Pulmonary artery endothelial cell (primary cell): ENCODE measurements around the gene ZNF141. TPM values are rescaled to one million over a fixed set of nuclear protein-coding genes. Genes with fewer than 3 reads are reported as not detected.
"Not testable (repeated sequence)": the region's sequence is repeated elsewhere in the genome, so short reads cannot be mapped to it uniquely, and the experiment has no call there.

Experiments used
- DNase-seq: peaks from one replicate; pipeline ENCODE4 v3.0.0-alpha.2; 2011; ENCODE audit warnings: low read depth, low spot score
- total RNA-seq: library from RNA; depleted of rRNA; stranded (reverse); fragments of >200 nt; gene quantifications from 2 replicates; pipeline ENCODE4 v1.2.3, GENCODE V29; 2014

Gene ZNF141
- total RNA-seq, result 9.4 and 11.6 TPM in 2 replicates

DNA sequence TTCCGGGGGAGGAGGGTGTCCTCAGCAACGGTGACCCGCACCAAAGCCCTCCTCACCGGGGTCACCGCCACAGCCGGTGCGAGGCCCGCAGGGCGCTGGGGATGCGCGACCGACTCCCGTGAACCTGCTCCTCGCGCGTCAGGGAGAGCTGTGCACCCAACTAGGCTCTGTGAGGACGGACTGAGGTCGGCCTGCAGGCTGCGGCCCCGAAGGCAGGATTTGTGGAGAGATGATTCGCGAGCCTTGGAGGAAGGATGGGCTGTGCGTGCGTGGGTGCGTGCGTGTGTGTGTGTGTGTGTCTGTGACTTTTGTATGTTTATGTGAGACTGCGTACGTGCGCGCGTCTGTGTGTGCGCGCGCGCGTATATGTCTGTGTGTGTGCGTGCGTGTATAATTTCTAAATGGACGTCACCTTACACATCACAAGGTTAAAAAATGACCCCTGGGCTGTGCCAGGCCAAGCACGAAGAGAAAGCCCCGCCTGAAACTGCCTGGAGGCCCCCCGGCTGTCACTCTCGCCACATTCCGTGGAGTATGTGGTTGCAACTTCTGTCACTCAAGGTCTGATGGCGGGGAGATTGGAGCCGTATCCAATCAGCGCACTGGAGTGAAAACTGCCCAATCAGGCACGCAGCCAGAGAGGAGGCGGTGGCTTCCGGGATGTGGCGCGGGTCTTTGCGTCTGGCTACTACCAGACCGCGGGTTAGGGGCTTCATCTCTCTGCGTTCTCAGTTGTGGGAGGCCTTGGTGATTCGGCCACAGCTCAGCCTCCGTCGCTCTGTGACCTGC, at the start of gene ZNF141:
Gene ZNF141, plus strand, starts transcription at position 672 of the 789 bp plus-strand sequence. CDS start 170 bp downstream, outside the sequence.
- DNase-seq, result peak; percentile 91

- DNase-seq, result no peak
These were observed 48.7 kb upstream of the ZNF141 start for GRCh38 chr4:288891-289290.

GRCh38 chr4:294732-295131, 42.9 kb upstream of the ZNF141 start:
- DNase-seq, result no peak

DNA sequence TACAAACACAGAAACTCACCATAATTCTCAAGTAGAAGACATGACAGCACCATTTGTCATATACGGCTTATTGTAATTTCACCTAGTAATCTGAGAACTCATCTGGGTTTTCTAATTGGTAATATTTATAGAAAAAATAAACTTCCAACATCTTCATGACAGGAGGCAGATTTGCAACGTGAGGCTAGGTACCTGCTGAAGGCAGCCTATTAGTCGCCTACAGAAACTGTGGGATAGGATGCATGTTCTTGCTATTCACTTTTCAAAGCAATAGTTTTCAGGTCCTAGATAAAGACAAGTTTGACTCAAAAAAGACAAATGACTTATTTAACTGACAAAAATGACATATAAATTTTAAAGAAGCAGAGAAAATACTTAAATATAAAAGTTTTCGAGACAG, 35.2 kb upstream of the ZNF141 start:
- no peak for DNase-seq

- DNase-seq, result not testable (repeated sequence)
These were observed 33.1 kb upstream of the ZNF141 start for GRCh38 chr4:304516-304915.

- peak; percentile 11 for DNase-seq
These were observed 32.5 kb upstream of the ZNF141 start, which contains the start of gene ZNF732 for GRCh38 chr4:304969-305680. Gene ZNF732 (minus strand): TSS chr4:305474. CDS start chr4:305310, 164 bp downstream.

GRCh38 chr4:306551-306961, 31.1 kb upstream of the ZNF141 start:
- DNase-seq, result no peak

DNA sequence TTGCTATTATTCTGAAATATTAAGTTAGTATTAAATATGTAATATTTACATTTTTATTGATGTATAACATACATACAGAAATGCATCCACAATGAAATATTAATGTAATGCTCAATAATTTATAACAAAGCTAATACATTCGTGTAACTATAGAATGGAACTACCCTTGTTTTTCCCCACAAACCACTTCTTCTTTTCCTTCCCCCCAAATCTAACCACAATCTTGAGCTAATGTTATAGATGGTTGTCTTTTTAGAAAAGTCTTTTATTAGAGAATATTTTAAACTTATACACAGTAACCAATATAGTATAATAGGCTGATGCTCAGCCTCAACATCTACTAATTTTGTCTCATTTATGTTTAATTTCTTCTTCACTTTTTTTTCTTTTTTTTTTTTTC, 27.8 kb upstream of the ZNF141 start:
- no peak for DNase-seq

- no peak for DNase-seq
These were observed 23.2 kb upstream of the ZNF141 start for GRCh38 chr4:314296-314903.

DNA sequence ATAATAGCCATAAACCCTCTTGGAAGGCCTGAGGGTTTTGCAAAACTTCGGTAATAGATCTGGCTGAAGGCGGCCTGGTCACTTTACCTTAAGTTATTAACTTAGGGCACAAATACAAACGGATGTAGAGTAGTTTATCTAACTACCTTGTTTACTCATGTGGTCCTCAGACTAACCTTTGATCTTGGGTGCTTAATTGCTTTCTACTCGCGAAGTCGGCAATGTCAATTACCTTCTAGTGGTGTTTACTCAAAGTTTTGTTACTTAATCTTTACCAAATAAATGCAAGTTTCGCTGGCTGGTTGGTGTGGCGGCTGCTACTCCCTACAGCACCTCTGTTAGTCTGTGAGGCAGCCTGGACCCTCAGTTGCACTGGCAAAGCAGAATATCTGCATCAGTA, 8.9 kb upstream of the ZNF141 start:
- no peak for DNase-seq

- no peak for DNase-seq
These were observed 2.1 kb upstream of the ZNF141 start for GRCh38 chr4:335515-335914.

GRCh38 chr4:336099-336892, 1.3 kb upstream of the ZNF141 start:
- DNase-seq, result no peak

GRCh38 chr4:336893-337142, 796 bp upstream of the ZNF141 start:
- no peak for DNase-seq

DNA sequence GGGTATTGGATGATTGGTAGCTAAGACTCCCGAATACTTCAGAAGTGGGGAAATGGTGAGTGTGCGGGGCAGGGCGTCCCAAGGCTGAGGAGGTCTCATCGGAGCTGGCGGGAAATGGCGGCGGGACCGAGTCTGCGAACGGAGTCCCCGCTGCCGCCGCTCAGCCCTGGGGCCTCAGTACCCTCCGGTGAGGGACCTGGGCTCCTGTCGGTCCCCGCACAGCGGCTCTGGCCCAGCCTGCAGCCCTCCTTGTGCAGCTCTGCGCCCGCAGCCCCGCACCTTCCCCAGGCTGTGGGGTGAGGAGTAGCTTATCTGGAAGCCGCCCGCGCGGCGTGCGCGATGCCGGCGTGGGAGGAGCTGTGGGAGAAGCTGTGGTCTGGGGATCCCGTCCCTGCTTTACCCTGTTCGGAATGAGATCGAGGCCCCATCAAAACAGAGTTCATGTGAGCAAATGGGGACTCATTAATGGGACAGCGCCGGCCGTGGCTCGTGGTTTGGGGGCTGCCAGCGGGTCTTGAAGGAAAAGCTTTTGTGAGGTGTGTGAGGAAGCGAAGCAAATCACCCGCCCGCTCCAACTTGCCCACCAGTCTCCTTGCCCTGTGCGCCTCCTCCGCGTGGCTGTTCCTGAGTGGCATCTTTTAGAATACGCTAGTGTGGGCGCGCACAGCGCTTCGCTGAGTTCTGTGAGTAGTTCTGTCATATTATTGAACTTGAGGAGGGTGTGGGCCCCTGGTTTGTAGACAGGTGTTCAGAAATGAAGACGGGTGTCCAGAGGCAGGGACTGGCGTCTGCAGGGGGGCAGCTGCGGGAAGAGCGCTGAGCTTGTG, 531 bp downstream of the ZNF141 start:
- no peak for DNase-seq

DNA sequence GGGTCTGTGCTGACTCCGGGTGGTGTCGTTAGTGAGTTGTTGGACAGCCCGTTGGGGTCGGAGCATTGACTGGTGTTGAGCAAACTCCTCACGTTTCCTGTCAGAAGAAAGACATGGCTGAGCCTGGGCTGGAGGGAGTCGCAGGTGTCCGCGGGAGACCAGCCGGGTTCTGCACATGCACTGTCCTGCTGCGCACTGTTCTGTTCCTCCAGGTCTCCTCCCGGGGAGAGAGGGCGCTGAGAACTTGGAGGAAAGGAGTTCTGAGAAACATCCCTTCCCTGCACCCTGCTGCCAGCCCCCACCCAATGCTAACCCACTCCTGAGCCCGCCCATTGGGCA, 1.1 kb downstream of the ZNF141 start:
- DNase-seq, result no peak

DNA sequence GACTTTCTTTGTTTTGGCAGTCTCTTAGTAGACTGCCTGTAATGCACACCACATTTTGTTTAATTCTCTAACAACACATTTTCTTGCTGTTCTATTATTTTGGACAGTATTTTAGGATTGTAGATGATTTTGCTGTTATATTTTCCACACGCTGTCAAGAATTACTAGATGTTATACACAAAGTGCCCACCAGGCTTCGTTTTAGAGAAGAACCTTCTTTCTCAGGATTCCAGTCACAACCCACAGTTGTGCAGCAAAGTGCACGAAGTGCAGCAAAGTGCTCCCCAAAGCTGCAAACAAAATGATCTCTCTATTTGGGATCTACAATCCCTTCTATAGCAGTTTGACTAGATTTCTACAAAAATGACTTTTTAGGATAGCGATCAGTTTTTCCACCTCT, 2.4 kb downstream of the ZNF141 start:
- no peak for DNase-seq

DNA sequence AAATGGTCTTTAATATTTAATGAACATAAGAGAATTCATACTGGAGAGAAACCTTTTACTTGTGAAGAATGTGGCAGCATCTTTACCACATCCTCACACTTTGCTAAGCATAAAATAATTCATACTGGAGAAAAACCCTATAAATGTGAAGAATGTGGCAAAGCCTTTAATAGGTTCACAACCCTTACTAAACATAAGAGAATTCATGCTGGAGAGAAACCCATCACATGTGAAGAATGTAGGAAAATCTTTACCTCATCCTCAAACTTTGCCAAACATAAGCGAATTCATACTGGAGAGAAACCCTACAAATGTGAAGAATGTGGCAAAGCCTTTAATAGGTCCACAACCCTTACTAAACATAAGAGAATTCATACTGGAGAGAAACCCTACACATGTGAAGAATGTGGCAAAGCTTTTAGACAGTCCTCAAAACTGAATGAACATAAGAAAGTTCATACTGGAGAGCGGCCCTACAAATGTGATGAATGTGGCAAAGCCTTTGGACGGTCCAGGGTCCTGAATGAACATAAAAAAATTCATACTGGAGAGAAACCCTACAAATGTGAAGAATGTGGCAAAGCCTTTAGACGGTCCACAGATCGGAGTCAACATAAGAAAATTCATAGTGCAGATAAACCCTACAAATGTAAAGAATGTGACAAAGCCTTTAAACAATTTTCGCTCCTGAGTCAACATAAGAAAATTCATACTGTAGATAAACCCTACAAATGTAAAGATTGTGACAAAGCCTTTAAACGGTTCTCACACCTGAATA, 35.6 kb downstream of the ZNF141 start:
- no peak for DNase-seq

- DNase-seq, result no peak
These were observed 36.9 kb downstream of the ZNF141 start for GRCh38 chr4:374298-375160.

DNA sequence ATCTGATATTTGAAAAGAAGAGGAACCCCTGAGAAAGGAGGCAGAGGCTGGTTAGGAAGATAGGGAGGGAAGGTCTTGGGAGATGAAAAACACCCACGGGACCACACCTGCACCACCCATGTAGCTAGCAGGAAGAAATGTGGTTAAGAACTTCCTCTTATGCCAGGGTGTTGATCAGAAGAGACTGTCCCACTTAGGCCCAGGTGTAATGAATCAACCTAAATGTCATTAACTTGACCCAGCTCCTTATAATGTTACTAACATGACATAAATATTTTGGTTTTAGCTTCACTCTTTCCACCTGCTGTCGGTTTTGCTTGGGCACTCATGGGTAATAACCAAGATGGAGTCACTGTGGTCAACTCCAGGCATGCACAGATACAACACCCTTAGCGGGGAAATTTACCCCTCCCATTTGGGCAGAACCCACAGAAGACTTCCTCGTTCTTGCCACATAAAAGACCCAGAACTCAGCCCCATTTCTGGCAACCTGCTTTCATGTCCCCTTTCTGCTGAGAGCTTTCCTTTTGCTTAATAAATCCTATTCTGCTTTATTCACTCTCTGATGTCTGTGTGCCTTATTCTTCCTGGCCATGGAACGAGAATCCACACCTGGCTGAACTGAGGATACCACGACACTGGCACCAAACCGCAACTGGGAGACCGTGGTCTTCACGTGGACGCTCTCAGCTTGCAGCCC, 46.8 kb downstream of the ZNF141 start:
- no peak for DNase-seq
